GM23338 (cell line): ENCODE data around the gene SH3D19. TPM values are rescaled to one million over a fixed set of nuclear protein-coding genes. Genes with fewer than 3 reads are reported as not detected.

ENCODE experiments used
- ATAC-seq: fragments of 200-7000 bp; cut with Tn5 transposase; 3 replicates; pipeline ENCODE4 v1.9.1; 2020
- DNase-seq: peaks from one replicate; pipeline ENCODE4 v3.0.0-alpha.2; 2015; ENCODE audit warnings: low spot score
- H2AFZ ChIP-seq: fragments of 200-600 bp; sonication (generic); 2 replicates; pipeline ENCODE4 v1.8.0; 2016; ENCODE audit warnings: antibody characterized with exemption, mild to moderate bottlenecking, moderate library complexity
- H3F3A ChIP-seq: fragments of 200-600 bp; sonication (generic); replicated peaks from 2 replicates; pipeline ENCODE4 v1.8.0; 2017; ENCODE audit warnings: antibody characterized with exemption, mixed run types, low read depth
- H3K27ac ChIP-seq: fragments of 200-600 bp; sonication (generic); 2 replicates; pipeline ENCODE4 v1.6.1; 2016; ENCODE audit warnings: low read depth
- H3K27me3 ChIP-seq: fragments of 200-600 bp; sonication (generic); 2 replicates; pipeline ENCODE4 v1.8.0; 2016; ENCODE audit warnings: mild to moderate bottlenecking, mixed run types, moderate library complexity; ENCODE audit not compliant: insufficient read depth
- H3K36me3 ChIP-seq: fragments of 200-600 bp; sonication (generic); 2 replicates; pipeline ENCODE4 v1.8.0; 2016; ENCODE audit warnings: mild to moderate bottlenecking; ENCODE audit not compliant: insufficient read depth
- H3K4me1 ChIP-seq: fragments of 200-600 bp; sonication (generic); 2 replicates; pipeline ENCODE4 v1.8.0; 2016; ENCODE audit warnings: mild to moderate bottlenecking, moderate library complexity; ENCODE audit not compliant: insufficient read depth
- H3K4me2 ChIP-seq: fragments of 200-600 bp; sonication (generic); 2 replicates; pipeline ENCODE4 v1.7.1; 2017; ENCODE audit warnings: mixed run types
- H3K4me3 ChIP-seq: fragments of 200-600 bp; sonication (generic); 2 replicates; pipeline ENCODE4 v1.6.1; 2016; ENCODE audit warnings: mixed run types
- H3K79me2 ChIP-seq: fragments of 200-600 bp; sonication (generic); replicated peaks from 2 replicates; pipeline ENCODE4 v1.8.0; 2017; ENCODE audit warnings: mild to moderate bottlenecking; ENCODE audit not compliant: insufficient read depth
- H3K9me2 ChIP-seq: fragments of 200-600 bp; sonication (generic); 2 replicates; pipeline ENCODE4 v1.8.0; 2017; ENCODE audit not compliant: insufficient read depth
- H4K20me1 ChIP-seq: fragments of 200-600 bp; sonication (generic); replicated peaks from 2 replicates; pipeline ENCODE4 v1.8.0; 2017; ENCODE audit warnings: mild to moderate bottlenecking; ENCODE audit not compliant: insufficient read depth
- H3K27ac Mint-ChIP-seq: 2 replicates; pipeline ENCODE4 v1.8.0; 2020; ENCODE audit warnings: inconsistent platforms, mild to moderate bottlenecking, moderate library complexity, mixed read lengths
- H3K27me3 Mint-ChIP-seq: 3 replicates; pipeline ENCODE4 v1.8.0; 2022; ENCODE audit warnings: low read depth, mild to moderate bottlenecking, moderate library complexity, mixed read lengths, inconsistent platforms; ENCODE audit not compliant: insufficient read depth, poor library complexity
- H3K36me3 Mint-ChIP-seq: 3 replicates; pipeline ENCODE4 v1.8.0; 2021; ENCODE audit warnings: low read depth, mild to moderate bottlenecking, inconsistent platforms, moderate library complexity, mixed read lengths
- H3K4me1 Mint-ChIP-seq: 3 replicates; pipeline ENCODE4 v1.8.0; 2020; ENCODE audit warnings: mild to moderate bottlenecking, inconsistent platforms, mixed read lengths
- H3K4me3 Mint-ChIP-seq: 3 replicates; pipeline ENCODE4 v1.8.0; 2021; ENCODE audit warnings: moderate library complexity, mild to moderate bottlenecking, inconsistent platforms, mixed read lengths
- H3K9me3 Mint-ChIP-seq: 3 replicates; pipeline ENCODE4 v1.8.0; 2020; ENCODE audit warnings: moderate library complexity, mild to moderate bottlenecking, inconsistent platforms, mixed read lengths
- CREB1 ChIP-seq: fragments of 250-450 bp; sonication (Bioruptor Pico); IDR thresholded peaks from 2 replicates; pipeline ENCODE4 v1.5.0; 2020; ENCODE audit warnings: low read depth, mild to moderate bottlenecking, moderate library complexity
- EZH2 ChIP-seq: fragments of 200-600 bp; sonication (generic); IDR thresholded peaks from one replicate; pipeline ENCODE4 v1.8.0; 2017; ENCODE audit warnings: antibody characterized with exemption, mild to moderate bottlenecking, low read depth; ENCODE audit not compliant: unreplicated experiment
- EZH2phosphoT487 ChIP-seq: fragments of 200-600 bp; sonication (generic); IDR thresholded peaks from one replicate; pipeline ENCODE4 v1.8.1; 2018; ENCODE audit warnings: antibody characterized with exemption; ENCODE audit not compliant: unreplicated experiment
- JUNB ChIP-seq: IDR thresholded peaks from one replicate; pipeline ENCODE4 v1.6.1; 2016; ENCODE audit warnings: antibody characterized with exemption; ENCODE audit not compliant: unreplicated experiment
- NANOG ChIP-seq: IDR thresholded peaks from 2 replicates; pipeline ENCODE4 v1.6.1; 2016; ENCODE audit warnings: antibody characterized with exemption, borderline replicate concordance
- POLR2AphosphoS5 ChIP-seq: IDR thresholded peaks from 2 replicates; pipeline ENCODE4 v1.6.1; 2016; ENCODE audit warnings: antibody characterized with exemption, low read depth
- STAT1 ChIP-seq: IDR thresholded peaks from one replicate; pipeline ENCODE4 v1.6.1; 2016; ENCODE audit warnings: antibody characterized with exemption; ENCODE audit not compliant: unreplicated experiment
- ZNF114 ChIP-seq: fragments of 250-450 bp; sonication (Bioruptor Pico); IDR thresholded peaks from 2 replicates; pipeline ENCODE4 v1.5.0; 2020; ENCODE audit warnings: mild to moderate bottlenecking, moderate library complexity
- ZNF331 ChIP-seq: fragments of 250-450 bp; sonication (Bioruptor Pico); IDR thresholded peaks from 2 replicates; pipeline ENCODE4 v1.5.0; 2020; ENCODE audit warnings: low read depth, mild to moderate bottlenecking, moderate library complexity
- polyA plus RNA-seq: library from polyadenylated mRNA; unstranded; fragments of >200 nt; fragmentation: Nextera tagmentation; extraction: Ambion mirVana; gene quantifications from 2 replicates; pipeline ENCODE4 v1.2.1, GENCODE V29; 2016
- total RNA-seq: library from RNA; depleted of rRNA; stranded (reverse); fragments of >200 nt; shearing (Covaris generic); gene quantifications from 2 replicates; pipeline ENCODE4 v1.2.3, GENCODE V29; 2014
- TF ChIP-seq, protein P1 (sequence below): IDR thresholded peaks from 2 replicates; pipeline ENCODE4 v1.6.1; 2016; ENCODE audit warnings: antibody characterized with exemption
- TF ChIP-seq, protein P2 (sequence below), 2 experiments: fragments of 200-600 bp in 1 of 2; sonication (generic) in 1 of 2; conservative IDR thresholded peaks; 2 replicates each; pipeline versions ENCODE4 v1.5.1 to v1.6.1; 2016 to 2017; ENCODE audit warnings: antibody characterized with exemption in 2 of 2, low read depth in 2 of 2, mild to moderate bottlenecking in 2 of 2, moderate library complexity in 1 of 2
- TF ChIP-seq, protein P3 (sequence below): IDR thresholded peaks from one replicate; pipeline ENCODE4 v1.6.1; 2018; ENCODE audit warnings: antibody characterized with exemption; ENCODE audit not compliant: unreplicated experiment
- TF ChIP-seq, protein P4 (sequence below): fragments of 250-450 bp; sonication (Bioruptor Pico); IDR thresholded peaks from 2 replicates; pipeline ENCODE4 v1.5.0; 2020; ENCODE audit warnings: mild to moderate bottlenecking, moderate library complexity

SH3D19 gene
- total and polyA plus RNA-seq, 2 experiments from 2014 or later, result 25.3 to 57.4 TPM

DNA sequence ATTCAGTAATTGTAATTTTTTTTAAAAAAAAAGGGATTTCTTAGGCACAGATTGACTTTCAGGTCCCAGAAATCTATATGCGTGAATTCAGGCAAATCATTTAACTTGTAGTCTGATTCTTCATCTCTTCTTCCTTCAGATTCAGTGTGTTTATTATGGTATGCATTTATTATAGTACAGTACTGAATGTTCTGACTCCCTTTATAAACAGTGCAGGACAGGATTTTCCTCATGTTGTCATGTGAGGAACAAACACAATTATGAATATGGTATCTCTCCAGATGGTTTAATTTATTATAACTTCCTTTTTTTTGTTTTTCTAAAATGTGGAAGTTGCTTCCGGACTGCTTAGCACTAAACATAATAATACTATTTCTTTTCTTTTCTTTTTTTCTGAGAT, 171.8 kb downstream of the SH3D19 start:
- DNase-seq, result no peak
- Histone ChIP-seq H3K36me3 (0 out of 2 replicates have a peak, but pooled peaks cover 5% of the 10 kb centered on the region), H3K9me2 (0 out of 2 replicates have a peak, but pooled peaks cover 8% of the 10 kb centered on the region), H3K27ac (no peak overlapping the region), H3K4me1 (no peaks in the 10 kb centered on the region), H3K27me3 (no peaks in the 10 kb centered on the region), H3K79me2 (no peaks in the 10 kb centered on the region), H2AFZ (no peak overlapping the region), H3K4me3 (no peak overlapping the region), H3K4me2 (no peak overlapping the region), H3F3A (no peaks in the 10 kb centered on the region), H4K20me1 (no peaks in the 10 kb centered on the region)
- no peak for ATAC-seq
- TF ChIP-seq ZNF331 (CRISPR knock-in tag) (no peak), POLR2AphosphoS5 (no peak), CREB1 (CRISPR knock-in tag) (no peak), EZH2 (no peak), JUNB (no peak), STAT1 (no peak), EZH2phosphoT487 (no peak), ZNF114 (CRISPR knock-in tag) (no peak), NANOG (no peak)
- TF ChIP-seq, protein P1, sequence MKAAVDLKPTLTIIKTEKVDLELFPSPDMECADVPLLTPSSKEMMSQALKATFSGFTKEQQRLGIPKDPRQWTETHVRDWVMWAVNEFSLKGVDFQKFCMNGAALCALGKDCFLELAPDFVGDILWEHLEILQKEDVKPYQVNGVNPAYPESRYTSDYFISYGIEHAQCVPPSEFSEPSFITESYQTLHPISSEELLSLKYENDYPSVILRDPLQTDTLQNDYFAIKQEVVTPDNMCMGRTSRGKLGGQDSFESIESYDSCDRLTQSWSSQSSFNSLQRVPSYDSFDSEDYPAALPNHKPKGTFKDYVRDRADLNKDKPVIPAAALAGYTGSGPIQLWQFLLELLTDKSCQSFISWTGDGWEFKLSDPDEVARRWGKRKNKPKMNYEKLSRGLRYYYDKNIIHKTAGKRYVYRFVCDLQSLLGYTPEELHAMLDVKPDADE, result no peak
- TF ChIP-seq, protein P2, sequence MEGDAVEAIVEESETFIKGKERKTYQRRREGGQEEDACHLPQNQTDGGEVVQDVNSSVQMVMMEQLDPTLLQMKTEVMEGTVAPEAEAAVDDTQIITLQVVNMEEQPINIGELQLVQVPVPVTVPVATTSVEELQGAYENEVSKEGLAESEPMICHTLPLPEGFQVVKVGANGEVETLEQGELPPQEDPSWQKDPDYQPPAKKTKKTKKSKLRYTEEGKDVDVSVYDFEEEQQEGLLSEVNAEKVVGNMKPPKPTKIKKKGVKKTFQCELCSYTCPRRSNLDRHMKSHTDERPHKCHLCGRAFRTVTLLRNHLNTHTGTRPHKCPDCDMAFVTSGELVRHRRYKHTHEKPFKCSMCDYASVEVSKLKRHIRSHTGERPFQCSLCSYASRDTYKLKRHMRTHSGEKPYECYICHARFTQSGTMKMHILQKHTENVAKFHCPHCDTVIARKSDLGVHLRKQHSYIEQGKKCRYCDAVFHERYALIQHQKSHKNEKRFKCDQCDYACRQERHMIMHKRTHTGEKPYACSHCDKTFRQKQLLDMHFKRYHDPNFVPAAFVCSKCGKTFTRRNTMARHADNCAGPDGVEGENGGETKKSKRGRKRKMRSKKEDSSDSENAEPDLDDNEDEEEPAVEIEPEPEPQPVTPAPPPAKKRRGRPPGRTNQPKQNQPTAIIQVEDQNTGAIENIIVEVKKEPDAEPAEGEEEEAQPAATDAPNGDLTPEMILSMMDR (conservative IDR thresholded peaks at IDR 0.05; ENCODE audit: low read depth in 2 of 2), result no peak
- TF ChIP-seq, protein P3, sequence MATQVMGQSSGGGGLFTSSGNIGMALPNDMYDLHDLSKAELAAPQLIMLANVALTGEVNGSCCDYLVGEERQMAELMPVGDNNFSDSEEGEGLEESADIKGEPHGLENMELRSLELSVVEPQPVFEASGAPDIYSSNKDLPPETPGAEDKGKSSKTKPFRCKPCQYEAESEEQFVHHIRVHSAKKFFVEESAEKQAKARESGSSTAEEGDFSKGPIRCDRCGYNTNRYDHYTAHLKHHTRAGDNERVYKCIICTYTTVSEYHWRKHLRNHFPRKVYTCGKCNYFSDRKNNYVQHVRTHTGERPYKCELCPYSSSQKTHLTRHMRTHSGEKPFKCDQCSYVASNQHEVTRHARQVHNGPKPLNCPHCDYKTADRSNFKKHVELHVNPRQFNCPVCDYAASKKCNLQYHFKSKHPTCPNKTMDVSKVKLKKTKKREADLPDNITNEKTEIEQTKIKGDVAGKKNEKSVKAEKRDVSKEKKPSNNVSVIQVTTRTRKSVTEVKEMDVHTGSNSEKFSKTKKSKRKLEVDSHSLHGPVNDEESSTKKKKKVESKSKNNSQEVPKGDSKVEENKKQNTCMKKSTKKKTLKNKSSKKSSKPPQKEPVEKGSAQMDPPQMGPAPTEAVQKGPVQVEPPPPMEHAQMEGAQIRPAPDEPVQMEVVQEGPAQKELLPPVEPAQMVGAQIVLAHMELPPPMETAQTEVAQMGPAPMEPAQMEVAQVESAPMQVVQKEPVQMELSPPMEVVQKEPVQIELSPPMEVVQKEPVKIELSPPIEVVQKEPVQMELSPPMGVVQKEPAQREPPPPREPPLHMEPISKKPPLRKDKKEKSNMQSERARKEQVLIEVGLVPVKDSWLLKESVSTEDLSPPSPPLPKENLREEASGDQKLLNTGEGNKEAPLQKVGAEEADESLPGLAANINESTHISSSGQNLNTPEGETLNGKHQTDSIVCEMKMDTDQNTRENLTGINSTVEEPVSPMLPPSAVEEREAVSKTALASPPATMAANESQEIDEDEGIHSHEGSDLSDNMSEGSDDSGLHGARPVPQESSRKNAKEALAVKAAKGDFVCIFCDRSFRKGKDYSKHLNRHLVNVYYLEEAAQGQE, result no peak
- TF ChIP-seq, protein P4, sequence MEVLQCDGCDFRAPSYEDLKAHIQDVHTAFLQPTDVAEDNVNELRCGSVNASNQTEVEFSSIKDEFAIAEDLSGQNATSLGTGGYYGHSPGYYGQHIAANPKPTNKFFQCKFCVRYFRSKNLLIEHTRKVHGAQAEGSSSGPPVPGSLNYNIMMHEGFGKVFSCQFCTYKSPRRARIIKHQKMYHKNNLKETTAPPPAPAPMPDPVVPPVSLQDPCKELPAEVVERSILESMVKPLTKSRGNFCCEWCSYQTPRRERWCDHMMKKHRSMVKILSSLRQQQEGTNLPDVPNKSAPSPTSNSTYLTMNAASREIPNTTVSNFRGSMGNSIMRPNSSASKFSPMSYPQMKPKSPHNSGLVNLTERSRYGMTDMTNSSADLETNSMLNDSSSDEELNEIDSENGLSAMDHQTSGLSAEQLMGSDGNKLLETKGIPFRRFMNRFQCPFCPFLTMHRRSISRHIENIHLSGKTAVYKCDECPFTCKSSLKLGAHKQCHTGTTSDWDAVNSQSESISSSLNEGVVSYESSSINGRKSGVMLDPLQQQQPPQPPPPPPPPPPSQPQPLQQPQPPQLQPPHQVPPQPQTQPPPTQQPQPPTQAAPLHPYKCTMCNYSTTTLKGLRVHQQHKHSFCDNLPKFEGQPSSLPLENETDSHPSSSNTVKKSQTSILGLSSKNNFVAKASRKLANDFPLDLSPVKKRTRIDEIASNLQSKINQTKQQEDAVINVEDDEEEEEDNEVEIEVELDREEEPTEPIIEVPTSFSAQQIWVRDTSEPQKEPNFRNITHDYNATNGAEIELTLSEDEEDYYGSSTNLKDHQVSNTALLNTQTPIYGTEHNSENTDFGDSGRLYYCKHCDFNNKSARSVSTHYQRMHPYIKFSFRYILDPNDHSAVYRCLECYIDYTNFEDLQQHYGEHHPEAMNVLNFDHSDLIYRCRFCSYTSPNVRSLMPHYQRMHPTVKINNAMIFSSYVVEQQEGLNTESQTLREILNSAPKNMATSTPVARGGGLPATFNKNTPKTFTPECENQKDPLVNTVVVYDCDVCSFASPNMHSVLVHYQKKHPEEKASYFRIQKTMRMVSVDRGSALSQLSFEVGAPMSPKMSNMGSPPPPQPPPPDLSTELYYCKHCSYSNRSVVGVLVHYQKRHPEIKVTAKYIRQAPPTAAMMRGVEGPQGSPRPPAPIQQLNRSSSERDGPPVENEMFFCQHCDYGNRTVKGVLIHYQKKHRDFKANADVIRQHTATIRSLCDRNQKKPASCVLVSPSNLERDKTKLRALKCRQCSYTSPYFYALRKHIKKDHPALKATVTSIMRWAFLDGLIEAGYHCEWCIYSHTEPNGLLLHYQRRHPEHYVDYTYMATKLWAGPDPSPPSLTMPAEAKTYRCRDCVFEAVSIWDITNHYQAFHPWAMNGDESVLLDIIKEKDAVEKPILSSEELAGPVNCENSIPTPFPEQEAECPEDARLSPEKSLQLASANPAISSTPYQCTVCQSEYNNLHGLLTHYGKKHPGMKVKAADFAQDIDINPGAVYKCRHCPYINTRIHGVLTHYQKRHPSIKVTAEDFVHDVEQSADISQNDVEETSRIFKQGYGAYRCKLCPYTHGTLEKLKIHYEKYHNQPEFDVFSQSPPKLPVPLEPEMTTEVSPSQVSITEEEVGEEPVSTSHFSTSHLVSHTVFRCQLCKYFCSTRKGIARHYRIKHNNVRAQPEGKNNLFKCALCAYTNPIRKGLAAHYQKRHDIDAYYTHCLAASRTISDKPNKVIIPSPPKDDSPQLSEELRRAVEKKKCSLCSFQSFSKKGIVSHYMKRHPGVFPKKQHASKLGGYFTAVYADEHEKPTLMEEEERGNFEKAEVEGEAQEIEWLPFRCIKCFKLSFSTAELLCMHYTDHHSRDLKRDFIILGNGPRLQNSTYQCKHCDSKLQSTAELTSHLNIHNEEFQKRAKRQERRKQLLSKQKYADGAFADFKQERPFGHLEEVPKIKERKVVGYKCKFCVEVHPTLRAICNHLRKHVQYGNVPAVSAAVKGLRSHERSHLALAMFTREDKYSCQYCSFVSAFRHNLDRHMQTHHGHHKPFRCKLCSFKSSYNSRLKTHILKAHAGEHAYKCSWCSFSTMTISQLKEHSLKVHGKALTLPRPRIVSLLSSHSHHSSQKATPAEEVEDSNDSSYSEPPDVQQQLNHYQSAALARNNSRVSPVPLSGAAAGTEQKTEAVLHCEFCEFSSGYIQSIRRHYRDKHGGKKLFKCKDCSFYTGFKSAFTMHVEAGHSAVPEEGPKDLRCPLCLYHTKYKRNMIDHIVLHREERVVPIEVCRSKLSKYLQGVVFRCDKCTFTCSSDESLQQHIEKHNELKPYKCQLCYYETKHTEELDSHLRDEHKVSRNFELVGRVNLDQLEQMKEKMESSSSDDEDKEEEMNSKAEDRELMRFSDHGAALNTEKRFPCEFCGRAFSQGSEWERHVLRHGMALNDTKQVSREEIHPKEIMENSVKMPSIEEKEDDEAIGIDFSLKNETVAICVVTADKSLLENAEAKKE (CRISPR knock-in tag), result no peak
- Mint-ChIP-seq H3K9me3 (no peaks in the 10 kb centered on the region; the same call in 2 of the 3 replicates), H3K27me3 (peaks cover 3% of the 10 kb centered on the region), H3K4me3 (no peak overlapping the region), H3K27ac (no peak overlapping the region), H3K36me3 (peaks cover 39% of the 10 kb centered on the region; the same call in 2 of the 3 replicates), H3K4me1 (no peaks in the 10 kb centered on the region)
